Activated CD4-positive, CD25-positive, alpha-beta regulatory T cell treated with anti-CD3 and anti-CD28 coated beads, Interleukin-2, amount 50 U/mL, for 72 hours (primary cell): ENCODE data around the gene PIP5K1B.

Experiments used
- DNase-seq: peaks from one replicate; pipeline ENCODE4 v3.0.0; 2021

The PIP5K1B gene

GRCh38 chr9:68739621-68740174 lies 34.7 kb downstream of the PIP5K1B start:
- no peak for DNase-seq

DNA sequence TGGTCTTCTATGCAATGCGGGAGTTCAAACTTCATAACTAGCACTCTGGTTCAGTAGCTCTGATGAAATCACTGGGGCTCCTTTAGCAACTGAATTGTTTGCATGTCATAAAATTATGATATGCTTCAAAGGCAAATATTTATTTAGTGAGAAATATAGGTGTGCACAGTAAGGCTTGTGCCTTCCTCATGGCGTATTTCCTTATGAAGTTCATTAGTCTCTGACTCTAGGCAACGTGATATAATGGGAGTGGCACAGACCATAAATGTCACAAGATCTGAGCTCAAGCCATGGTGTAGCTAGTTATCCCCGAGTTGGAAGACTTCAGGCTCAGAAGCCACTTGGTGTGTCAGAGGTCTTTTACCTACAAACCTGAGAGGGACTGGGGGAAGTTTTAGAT lies 35.5 kb downstream of the PIP5K1B start:
- no peak for DNase-seq

DNA sequence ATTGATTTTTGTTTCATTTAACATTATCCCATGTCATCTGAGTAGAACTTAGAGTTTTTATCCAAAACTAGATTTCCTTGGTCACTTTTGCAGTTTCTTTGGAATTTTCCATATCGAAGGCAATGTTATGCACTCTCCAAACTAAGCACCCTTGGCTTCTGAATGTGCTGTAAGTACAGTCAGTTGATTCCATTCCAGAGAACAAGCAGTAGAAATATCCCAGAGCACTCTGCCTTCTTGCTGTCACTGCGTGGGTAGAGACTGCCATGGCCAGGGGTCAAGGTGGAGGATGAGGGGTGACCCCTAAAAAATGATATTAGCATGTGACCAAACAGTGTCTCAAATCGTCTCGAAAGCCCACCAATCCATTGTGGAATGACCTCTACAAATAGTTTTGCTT lies 36.2 kb downstream of the PIP5K1B start:
- no peak for DNase-seq

- no peak for DNase-seq
These were observed 36.8 kb downstream of the PIP5K1B start for GRCh38 chr9:68741704-68742332.

GRCh38 chr9:68742333-68742730 lies 37.3 kb downstream of the PIP5K1B start:
- DNase-seq, result no peak

DNA sequence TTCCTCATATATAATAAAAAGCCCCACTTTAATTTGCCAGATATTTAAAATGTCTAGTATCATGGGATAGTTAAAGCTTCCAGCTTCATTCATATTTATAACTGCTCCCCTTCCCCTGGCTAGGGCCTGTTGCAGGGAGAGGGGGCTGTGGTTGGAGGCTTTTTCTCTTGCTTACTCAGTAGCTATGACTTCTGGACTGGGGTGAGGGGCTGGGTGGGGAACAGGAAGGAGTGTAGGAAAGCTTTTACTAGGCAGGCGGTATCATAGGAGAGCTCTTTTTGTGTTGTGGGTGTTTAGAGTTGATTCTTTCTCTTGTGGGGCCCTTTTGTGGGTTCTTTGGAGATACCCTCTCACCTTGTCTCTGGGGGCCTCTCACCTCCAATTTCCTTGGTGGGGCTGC lies 39.4 kb downstream of the PIP5K1B start:
- no peak for DNase-seq

- no peak for DNase-seq
These were observed 41.5 kb downstream of the PIP5K1B start for GRCh38 chr9:68746525-68746924.

DNA sequence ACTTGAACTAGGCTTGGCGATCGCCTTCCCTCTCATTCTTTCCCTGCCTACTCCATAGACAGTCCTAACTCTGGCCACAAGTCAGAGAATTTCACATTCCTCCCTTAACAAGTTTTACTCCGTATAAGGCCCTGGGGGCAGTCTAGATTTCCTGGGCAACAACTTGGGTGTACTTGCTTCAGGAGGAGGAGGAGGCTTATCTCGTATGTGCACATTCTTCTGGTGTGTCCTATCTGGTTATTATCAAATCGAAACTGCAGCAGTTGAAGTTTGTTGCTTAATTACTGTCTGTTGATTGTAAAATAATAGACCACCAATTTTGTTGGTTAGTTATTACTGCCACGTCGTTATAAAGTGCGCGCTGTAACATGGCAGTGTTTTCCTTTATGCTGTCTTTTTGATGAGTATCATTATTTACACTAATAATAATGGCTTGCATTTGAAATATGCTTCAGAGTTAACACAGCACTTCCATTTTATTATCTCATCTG lies 42.0 kb downstream of the PIP5K1B start:
- no peak for DNase-seq

DNA sequence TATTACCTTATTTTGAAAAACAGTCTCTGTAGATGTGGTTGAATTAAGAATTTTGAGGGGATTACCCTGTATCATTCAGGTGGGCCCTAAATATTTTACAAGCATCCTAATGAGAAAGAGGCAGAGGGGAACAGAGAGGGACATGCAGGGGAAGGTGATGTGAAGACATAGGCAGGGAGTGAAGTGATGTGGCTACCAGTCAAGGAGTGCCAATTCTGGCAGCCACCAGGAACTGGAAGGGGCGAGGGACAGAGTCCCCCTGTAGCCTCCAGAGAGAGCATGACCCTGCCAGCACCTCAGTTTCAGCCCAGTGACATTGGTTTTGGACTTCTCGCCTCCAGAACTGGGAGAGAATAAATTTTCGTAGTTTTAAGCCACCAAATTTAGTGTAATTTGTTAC lies 44.1 kb downstream of the PIP5K1B start:
- no peak for DNase-seq

DNA sequence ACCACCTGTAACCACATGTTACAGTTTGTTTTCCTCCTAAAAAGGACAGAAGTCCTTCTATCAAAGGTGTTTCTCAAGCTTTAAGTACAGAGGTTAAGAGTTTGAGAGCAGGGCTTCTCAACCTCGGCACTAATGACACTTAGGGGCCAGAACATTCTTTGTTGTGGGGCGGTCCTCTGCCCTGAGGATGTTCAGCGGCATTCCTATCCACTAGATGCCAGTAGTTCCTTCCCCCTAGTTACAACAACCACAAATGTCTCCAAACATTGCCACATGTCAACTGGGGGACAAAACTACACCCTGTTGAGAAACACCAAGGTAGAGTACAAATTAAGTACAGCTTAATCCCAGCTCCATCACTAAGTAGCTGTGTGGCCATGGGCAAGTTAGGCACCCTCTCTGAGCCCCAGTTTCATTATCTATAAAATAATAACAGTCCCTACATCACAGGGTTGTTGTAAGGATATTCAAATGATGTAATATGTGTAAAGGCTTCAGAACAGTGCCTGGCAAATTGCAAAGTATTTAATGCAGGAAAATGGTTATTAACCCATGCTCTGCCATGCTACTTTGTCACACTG lies 44.6 kb downstream of the PIP5K1B start:
- DNase-seq, result peak; percentile 34

- DNase-seq, result no peak
These were observed 45.2 kb downstream of the PIP5K1B start for GRCh38 chr9:68750255-68750654.

- no peak for DNase-seq
These were observed 45.7 kb downstream of the PIP5K1B start for GRCh38 chr9:68750786-68751185.

DNA sequence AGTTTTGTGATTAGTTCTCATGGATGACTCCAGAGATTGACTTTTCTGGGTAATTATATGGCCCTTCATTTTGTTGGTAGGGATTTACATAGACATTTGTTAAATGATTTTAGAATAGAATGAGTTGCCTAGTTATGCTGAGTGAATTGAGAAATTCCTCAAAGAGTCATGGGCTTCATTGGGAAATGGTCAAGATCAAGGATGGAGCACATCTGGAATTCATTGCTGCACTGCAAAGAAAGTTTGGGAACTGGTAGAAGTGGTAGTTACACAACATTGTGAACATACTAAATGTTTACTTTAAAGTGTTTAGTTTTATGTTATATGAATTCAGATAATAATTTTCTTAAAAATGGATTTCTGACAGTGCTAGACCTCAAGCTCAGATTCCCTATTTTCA lies 46.5 kb downstream of the PIP5K1B start:
- no peak for DNase-seq

- no peak for DNase-seq
These were observed 50.0 kb downstream of the PIP5K1B start for GRCh38 chr9:68755051-68755450.

DNA sequence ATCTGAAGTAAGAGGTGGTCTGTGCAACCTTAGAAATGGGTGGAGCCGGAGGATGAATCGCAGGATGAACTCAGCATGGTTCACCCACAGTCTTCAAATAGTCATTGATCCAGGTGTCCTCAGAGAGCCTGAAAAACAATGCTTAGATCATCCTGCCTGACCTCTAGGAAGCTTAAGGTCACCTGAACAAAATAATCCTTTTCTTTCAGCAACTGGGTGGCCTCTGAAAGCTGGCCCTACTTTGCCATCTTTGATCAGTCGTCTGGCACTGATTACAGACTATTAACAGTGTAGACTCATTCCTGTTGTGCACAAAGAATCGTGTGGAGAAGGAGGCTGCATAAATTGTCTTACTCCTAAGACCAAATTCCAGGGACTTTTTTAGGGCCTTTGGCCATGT lies 50.7 kb downstream of the PIP5K1B start:
- no peak for DNase-seq

DNA sequence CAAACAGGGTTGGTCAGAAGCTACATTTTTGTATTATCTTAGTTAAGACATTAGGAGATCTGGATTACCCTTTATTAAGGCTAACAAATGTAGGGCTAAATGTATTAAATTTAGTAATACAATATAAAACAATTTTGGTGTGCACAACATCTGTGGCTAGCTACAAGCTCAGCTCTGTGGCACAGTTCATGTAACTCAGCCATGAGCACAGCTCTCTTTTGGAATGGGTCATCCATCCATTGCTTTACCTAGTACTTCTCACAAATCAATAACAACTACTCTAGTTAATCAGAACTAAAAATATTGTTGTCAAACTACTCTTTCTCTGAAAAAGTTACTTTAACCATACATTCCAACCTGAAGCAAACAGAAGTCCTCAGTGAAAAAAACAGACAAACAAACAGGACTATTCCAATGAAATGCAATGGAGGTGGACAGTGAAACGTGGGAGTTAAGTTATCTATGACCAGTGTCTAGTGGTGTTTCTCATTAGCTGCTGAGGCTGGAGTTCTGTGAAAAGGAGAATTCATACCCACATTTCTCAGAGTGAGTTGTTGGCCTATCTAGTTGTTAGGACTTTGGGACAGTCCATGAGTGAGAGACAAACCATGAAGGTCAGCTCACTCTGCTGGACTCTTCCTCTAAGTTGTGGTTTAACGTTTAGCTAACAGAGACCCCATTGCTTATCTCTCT lies 55.1 kb downstream of the PIP5K1B start:
- DNase-seq, result no peak

- no peak for DNase-seq
These were observed 55.8 kb downstream of the PIP5K1B start for GRCh38 chr9:68760674-68761333.

- DNase-seq, result no peak
These were observed 57.5 kb downstream of the PIP5K1B start for GRCh38 chr9:68762570-68762969.

DNA sequence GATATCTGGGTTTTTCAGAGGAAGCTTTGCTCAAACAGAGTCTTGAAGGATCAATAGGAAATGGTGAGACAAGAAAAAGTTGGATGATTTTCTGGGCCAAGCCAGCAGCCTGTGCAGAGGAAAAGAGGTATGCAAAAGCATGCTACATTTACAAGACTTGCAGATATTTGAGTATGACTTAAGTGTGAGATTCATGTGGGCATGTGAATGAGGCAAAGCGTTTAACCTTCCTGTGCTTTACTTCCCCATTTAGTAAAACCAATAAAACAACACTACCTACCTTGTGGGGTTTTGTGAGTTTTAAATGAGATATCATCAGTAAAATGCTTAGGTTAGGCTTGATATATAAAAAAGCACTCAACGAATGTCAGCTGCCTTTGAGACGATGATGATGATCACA lies 58.1 kb downstream of the PIP5K1B start:
- DNase-seq, result no peak

GRCh38 chr9:68768619-68769018 lies 63.6 kb downstream of the PIP5K1B start:
- no peak for DNase-seq

DNA sequence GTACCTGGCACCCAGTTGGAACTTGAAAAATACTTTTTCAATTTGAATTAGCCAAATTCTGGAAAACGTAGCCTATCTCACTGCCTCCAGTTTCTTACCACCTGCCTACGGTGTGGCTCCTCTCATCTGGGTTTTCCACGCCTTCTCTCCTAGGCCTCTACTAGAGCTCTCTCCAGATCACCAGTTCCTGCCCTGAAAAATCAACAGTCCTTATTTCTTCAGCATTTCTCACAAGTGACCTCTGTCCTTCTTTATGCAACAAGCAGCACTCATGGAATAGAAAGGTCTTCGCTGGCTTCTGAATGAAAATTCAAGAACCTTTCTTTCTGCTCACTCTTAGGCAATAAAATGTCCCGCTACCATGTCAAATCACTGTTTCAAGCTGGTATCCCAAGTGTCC lies 64.8 kb downstream of the PIP5K1B start:
- no peak for DNase-seq

DNA sequence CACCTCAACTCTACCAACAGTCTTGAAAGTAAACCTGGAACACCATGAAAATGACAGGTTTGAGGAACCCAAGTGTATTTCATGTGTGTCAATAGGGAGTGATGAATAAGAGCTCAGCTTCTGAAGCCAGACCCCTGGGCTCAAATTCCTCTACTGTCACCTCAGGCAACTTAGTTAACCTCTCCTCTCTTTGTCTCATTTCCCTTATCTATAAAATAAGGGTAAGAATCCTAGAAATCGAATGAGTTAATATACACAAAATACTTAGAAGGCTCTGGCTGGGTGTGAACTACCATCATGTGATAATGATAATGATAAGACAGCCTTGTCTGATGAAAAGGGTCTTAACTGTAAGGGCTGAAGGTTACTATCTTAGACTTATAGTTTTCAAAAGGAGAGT lies 66.3 kb downstream of the PIP5K1B start:
- no peak for DNase-seq

DNA sequence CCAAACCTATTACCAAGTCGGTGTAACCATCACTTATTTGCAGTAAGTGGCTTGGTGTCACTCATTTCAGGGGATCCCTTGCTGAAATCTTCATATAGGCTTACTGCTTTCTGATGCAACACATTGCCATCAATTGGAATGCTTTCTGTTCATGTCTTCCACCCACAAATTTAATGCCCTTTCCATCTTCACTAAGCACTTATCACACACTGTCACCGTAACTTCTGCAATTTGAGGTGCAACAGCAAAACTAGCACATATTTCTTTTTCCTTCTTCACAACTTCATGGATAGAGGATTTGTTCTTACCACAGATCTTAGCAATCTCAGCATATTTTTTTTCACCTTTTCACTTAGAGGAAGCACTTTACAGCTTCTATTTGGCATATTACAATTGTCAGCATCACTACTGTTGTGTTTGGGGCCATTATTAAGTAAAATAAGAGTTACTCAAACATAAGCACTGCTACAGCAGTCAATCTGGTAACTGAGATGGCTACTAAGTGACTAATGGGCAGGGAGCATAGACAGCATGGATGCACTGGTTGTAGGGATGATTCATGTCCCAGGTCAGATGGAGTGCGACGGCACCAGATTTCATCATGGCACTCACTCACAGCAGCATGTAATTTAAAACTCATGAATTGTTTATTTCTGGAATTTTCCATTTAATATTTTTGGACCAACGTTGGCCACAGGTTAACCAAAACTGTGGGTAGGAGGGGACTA lies 70.1 kb downstream of the PIP5K1B start:
- no peak for DNase-seq
